ENCODE results near the gene SESN1.

DNA sequence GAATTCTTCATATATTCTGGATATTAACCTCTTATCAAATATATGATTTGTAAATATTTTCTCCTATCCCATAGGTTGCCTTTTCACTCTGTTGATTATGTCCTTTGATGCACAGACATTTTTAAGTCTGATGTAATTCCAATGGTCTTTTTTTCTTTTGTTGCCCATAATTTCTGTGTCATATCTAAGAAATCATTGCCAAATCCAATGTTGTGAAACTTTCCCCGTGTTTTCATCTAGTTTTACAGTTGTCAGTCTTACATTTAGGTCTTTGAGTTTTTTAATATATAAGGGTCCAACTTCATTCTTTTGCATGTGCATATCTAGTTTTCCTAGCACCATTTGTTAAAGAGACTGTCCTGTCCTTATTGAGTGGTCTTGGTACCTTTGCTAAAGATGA is 111.5 kb downstream of the SESN1 start:
- TF ChIP-seq, protein P1, sequence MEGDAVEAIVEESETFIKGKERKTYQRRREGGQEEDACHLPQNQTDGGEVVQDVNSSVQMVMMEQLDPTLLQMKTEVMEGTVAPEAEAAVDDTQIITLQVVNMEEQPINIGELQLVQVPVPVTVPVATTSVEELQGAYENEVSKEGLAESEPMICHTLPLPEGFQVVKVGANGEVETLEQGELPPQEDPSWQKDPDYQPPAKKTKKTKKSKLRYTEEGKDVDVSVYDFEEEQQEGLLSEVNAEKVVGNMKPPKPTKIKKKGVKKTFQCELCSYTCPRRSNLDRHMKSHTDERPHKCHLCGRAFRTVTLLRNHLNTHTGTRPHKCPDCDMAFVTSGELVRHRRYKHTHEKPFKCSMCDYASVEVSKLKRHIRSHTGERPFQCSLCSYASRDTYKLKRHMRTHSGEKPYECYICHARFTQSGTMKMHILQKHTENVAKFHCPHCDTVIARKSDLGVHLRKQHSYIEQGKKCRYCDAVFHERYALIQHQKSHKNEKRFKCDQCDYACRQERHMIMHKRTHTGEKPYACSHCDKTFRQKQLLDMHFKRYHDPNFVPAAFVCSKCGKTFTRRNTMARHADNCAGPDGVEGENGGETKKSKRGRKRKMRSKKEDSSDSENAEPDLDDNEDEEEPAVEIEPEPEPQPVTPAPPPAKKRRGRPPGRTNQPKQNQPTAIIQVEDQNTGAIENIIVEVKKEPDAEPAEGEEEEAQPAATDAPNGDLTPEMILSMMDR (IDR thresholded peaks at IDR 0.05) = no peak
- TF ChIP-seq EP300 (IDR thresholded peaks at IDR 0.05) = no peak
- no peak for TF ChIP-seq POLR2A (IDR thresholded peaks at IDR 0.05; ENCODE audit: low read depth)
- no peak for TF ChIP-seq POLR2AphosphoS5 (IDR thresholded peaks at IDR 0.05)

Measured in esophagus muscularis mucosa (tissue), 4 donors.